Keratinocyte (primary cell): ENCODE measurements around the gene RNU6-1. TPM values are rescaled to one million over a fixed set of nuclear protein-coding genes. Genes with fewer than 3 reads are reported as not detected.

ENCODE experiments used
- DNase-seq: peaks from one replicate; pipeline ENCODE4 v3.0.0-alpha.2; 2011; ENCODE audit warnings: low read depth, missing footprints, low spot score
- FAIRE-seq: peaks from 2 replicates; lab custom pipeline; 2011; peaks lifted over from hg19 to GRCh38; lab: Jason Lieb, UNC
- H2AFZ ChIP-seq: 2 replicates; pipeline ENCODE4 v1.6.0; 2012; ENCODE audit warnings: low read length, control low read depth, inconsistent platforms; ENCODE audit not compliant: control insufficient read depth
- H3K27ac ChIP-seq: 2 replicates; pipeline ENCODE4 v1.5.1; 2011; ENCODE audit warnings: low read length; ENCODE audit not compliant: control insufficient read depth, insufficient read depth
- H3K27me3 ChIP-seq: 3 replicates; pipeline ENCODE4 v1.6.0; 2011; ENCODE audit warnings: low read length; ENCODE audit not compliant: control insufficient read depth, insufficient read depth; ENCODE audit errors: extremely low read depth
- H3K36me3 ChIP-seq, 2 experiments: 2 replicates in 1 of 2; 3 replicates in 1 of 2; pipeline ENCODE4 v1.5.1; 2011; ENCODE audit warnings: low read length in 2 of 2, mild to moderate bottlenecking in 1 of 2; ENCODE audit not compliant: control insufficient read depth in 2 of 2, insufficient read depth in 2 of 2; ENCODE audit errors: extremely low read depth in 1 of 2
- H3K4me1 ChIP-seq: 3 replicates; pipeline ENCODE4 v1.5.1; 2011; ENCODE audit warnings: low read length; ENCODE audit not compliant: control insufficient read depth, insufficient read depth; ENCODE audit errors: extremely low read depth
- H3K4me2 ChIP-seq: 3 replicates; pipeline ENCODE4 v1.6.0; 2011; ENCODE audit warnings: low read depth, low read length; ENCODE audit not compliant: control insufficient read depth, insufficient read depth; ENCODE audit errors: extremely low read depth
- H3K4me3 ChIP-seq, 3 experiments: fragments of 200-600 bp in 1 of 3; sonication (generic) in 1 of 3; 2 replicates in 2 of 3; 3 replicates in 1 of 3; pipeline ENCODE4 v1.5.1; 2011 to 2016; ENCODE audit warnings: low read length in 3 of 3, mild to moderate bottlenecking in 3 of 3, control low read depth in 2 of 3, inconsistent platforms in 1 of 3, low read depth in 1 of 3, mixed read lengths in 1 of 3, mixed run types in 1 of 3, moderate library complexity in 1 of 3; ENCODE audit not compliant: control insufficient read depth in 2 of 3, insufficient read depth in 2 of 3; ENCODE audit errors: extremely low read depth in 1 of 3
- H3K79me2 ChIP-seq: 2 replicates; pipeline ENCODE4 v1.6.0; 2012; ENCODE audit warnings: low read length; ENCODE audit not compliant: control insufficient read depth, insufficient read depth
- H3K9ac ChIP-seq: 3 replicates; pipeline ENCODE4 v1.6.0; 2011; ENCODE audit warnings: low read length; ENCODE audit not compliant: control insufficient read depth, insufficient read depth; ENCODE audit errors: extremely low read depth
- H3K9me1 ChIP-seq: 3 replicates; pipeline ENCODE4 v1.6.0; 2011; ENCODE audit warnings: low read length; ENCODE audit not compliant: control insufficient read depth, insufficient read depth; ENCODE audit errors: extremely low read depth
- H3K9me3 ChIP-seq: 2 replicates; pipeline ENCODE4 v1.5.1; 2012; ENCODE audit warnings: low read depth, low read length; ENCODE audit not compliant: control insufficient read depth
- H4K20me1 ChIP-seq: 3 replicates; pipeline ENCODE4 v1.6.0; 2011; ENCODE audit warnings: low read length; ENCODE audit not compliant: control insufficient read depth, insufficient read depth; ENCODE audit errors: extremely low read depth
- CTCF ChIP-seq, 3 experiments: IDR thresholded peaks in 1 of 3; conservative IDR thresholded peaks in 1 of 3; optimal IDR thresholded peaks in 1 of 3; 2 replicates in 2 of 3; 3 replicates in 1 of 3; pipeline versions ENCODE3 to v1.5.1; 2011; ENCODE audit warnings: low read length in 3 of 3, mild to moderate bottlenecking in 3 of 3, moderate library complexity in 2 of 3, control low read depth in 1 of 3, inconsistent platforms in 1 of 3; ENCODE audit not compliant: insufficient read depth in 2 of 3; ENCODE audit errors: extremely low read depth in 1 of 3
- EZH2 ChIP-seq: IDR thresholded peaks from one replicate; pipeline ENCODE4 v1.6.1; 2012; ENCODE audit warnings: inconsistent platforms, mild to moderate bottlenecking, low read length, moderate library complexity
- dilution Hi-C: fragments of 300-500 bp; cut with MboI; formaldehyde crosslinking; loops from one replicate; pipeline ENCODE4 v1.7.0; 2020; ENCODE audit warnings: low sequenced_read_pairs; ENCODE audit not compliant: extremely low pct_ligation_motif_present
- polyA plus RNA-seq, 5 experiments: library from polyadenylated mRNA; depleted of rRNA in 3 of 5; stranded (reverse) in 3 of 5; stranded (forward) in 1 of 5; unstranded in 1 of 5; fragments of >200 nt; gene quantifications; 1 replicate in 1 of 5; 2 replicates in 3 of 5; 3 replicates in 1 of 5; pipeline versions ENCODE4 v1.2.1 to v1.2.3, GENCODE V29; 2011 to 2012; ENCODE audit warnings: missing spikeins in 2 of 5, low read depth in 1 of 5, low replicate concordance in 1 of 5

The RNU6-1 gene
- polyA plus RNA-seq, 1 donor (not counting 4 experiments of a cell fraction or from before 2014, with no cell fraction given), result not detected

GRCh38 chr15:67805666-67806516 is 34.0 kb downstream of the RNU6-1 start:
- Histone ChIP-seq H3K27me3 (no peaks in the 10 kb centered on the region), H3K9me3 (no peaks in the 10 kb centered on the region), H3K4me1 (no peaks in the 10 kb centered on the region), H4K20me1 (no peaks in the 10 kb centered on the region), H3K27ac (no peak overlapping the region), H3K9ac (no peak overlapping the region), H3K4me3 (no peak overlapping the region), H3K4me2 (no peak overlapping the region), H3K79me2 (no peaks in the 10 kb centered on the region), H3K36me3 (no peaks in the 10 kb centered on the region), H2AFZ (no peak overlapping the region), H3K9me1 (no peaks in the 10 kb centered on the region)
- TF ChIP-seq EZH2, result no peak
- TF ChIP-seq CTCF (optimal IDR thresholded peaks at IDR 0.05 in 1 of 3, IDR thresholded peaks at IDR 0.05 in 1 of 3, conservative IDR thresholded peaks at IDR 0.05 in 1 of 3; ENCODE audit: extremely low read depth in 1 of 3, insufficient read depth in 2 of 3, low read length in 3 of 3), result no peak
- dilution Hi-C loops, result no loop called here
- no peak for FAIRE-seq
- no peak for DNase-seq

GRCh38 chr15:67805008-67805665 is 34.7 kb downstream of the RNU6-1 start:
- H3K9me1 ChIP-seq, result no peaks in the 10 kb centered on the region
- H3K4me2 ChIP-seq, result no peak overlapping the region
- H3K4me1 ChIP-seq, result no peaks in the 10 kb centered on the region
- H3K9ac ChIP-seq, result no peak overlapping the region
- H3K79me2 ChIP-seq, result no peaks in the 10 kb centered on the region
- H3K4me3 ChIP-seq, result no peak overlapping the region
- no peaks in the 10 kb centered on the region for H3K9me3 ChIP-seq
- TF ChIP-seq EZH2, result no peak
- TF ChIP-seq CTCF (optimal IDR thresholded peaks at IDR 0.05 in 1 of 3, IDR thresholded peaks at IDR 0.05 in 1 of 3, conservative IDR thresholded peaks at IDR 0.05 in 1 of 3; ENCODE audit: extremely low read depth in 1 of 3, insufficient read depth in 2 of 3, low read length in 3 of 3), result no peak
- dilution Hi-C loops, result no loop called here
- no peak for DNase-seq
- no peaks in the 10 kb centered on the region for H3K27me3 ChIP-seq
- FAIRE-seq, result no peak
- no peaks in the 10 kb centered on the region for H3K36me3 ChIP-seq
- H2AFZ ChIP-seq, result no peak overlapping the region
- H4K20me1 ChIP-seq, result no peaks in the 10 kb centered on the region
- no peak overlapping the region for H3K27ac ChIP-seq
